RPMI8226 (cell line): ENCODE data around the gene STK38L.
"Not testable (repeated sequence)": the region's sequence is repeated elsewhere in the genome, so short reads cannot be mapped to it uniquely, and the experiment has no call there.

Experiments used
- DNase-seq: peaks from one replicate; pipeline ENCODE4 v3.0.0-alpha.2; 2015

Gene STK38L

DNA sequence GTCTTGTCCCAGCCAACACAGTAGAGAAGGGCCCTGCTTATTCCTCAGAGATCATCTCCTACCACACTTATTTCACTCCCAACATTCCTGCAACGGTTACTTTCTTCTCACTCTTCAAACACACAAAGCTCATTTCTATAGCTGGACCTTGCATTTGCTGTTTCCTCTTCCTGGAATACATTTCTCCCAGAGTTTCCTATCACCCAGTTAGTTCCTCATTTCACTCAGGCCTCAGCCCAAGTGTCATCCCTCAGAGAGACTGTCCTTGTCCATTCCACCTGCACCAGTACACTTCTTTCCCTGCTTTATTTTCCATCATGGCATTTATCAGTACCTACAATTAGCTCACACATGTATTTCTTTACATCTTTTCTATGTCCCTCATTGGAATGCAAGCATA lies 14.7 kb upstream of the STK38L start:
- DNase-seq = no peak

DNA sequence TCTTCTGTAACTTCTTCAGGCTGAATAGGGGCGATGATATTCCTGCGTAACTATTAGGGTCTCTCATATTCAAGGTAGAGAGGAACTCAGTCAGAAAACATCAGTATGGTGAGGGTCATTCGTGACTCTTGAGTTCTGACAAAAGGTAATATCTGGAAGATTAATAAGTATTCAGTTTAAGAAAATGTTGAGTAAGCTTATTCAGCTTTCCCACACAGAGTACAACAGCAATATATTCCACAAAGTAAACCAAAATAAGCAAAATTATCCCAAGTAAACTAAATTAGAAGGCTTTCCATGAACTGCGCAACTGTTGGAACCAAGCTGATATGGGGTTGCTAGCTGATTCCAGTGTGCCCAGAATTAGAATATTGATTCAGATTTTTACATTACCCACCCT lies 12.7 kb upstream of the STK38L start:
- DNase-seq = not testable (repeated sequence)

DNA sequence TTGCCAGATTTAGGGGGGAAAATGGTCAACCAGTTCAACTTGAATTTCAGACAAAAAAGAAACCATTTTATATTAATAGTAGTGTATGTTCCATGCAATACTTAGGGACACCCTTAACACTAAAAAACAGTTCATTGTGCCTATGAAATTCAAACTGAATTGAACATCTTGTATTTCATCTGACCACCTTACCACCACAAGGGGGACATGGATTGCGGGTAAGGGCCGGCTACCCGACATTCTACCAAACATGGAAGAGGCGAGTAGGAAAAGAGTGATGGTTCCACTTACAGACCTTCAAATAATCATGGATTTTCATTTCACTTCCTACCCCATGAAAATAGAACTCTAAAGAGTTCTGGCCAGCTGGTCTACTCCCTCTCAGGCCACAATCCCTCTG lies 10.3 kb upstream of the STK38L start:
- DNase-seq = no peak

DNA sequence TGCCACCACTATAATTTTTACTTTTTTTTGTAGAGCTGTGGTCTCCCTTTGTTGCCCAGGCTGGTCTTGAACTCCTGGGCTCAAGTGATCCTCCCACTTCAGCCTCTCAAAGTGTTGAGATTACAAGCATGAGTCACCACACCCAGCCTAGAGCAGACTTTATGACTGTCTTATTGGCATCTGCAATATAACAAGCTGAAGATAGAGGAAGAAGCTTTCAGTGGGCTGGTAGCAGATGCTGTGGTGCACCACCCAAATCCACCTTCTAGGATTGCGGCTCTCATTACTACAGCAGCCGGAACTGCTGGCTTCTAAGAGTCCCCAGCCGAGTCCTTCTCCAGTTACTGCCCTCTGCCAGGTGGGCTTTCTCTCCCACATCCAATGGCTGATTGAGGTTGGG lies 7.6 kb upstream of the STK38L start:
- DNase-seq = no peak

DNA sequence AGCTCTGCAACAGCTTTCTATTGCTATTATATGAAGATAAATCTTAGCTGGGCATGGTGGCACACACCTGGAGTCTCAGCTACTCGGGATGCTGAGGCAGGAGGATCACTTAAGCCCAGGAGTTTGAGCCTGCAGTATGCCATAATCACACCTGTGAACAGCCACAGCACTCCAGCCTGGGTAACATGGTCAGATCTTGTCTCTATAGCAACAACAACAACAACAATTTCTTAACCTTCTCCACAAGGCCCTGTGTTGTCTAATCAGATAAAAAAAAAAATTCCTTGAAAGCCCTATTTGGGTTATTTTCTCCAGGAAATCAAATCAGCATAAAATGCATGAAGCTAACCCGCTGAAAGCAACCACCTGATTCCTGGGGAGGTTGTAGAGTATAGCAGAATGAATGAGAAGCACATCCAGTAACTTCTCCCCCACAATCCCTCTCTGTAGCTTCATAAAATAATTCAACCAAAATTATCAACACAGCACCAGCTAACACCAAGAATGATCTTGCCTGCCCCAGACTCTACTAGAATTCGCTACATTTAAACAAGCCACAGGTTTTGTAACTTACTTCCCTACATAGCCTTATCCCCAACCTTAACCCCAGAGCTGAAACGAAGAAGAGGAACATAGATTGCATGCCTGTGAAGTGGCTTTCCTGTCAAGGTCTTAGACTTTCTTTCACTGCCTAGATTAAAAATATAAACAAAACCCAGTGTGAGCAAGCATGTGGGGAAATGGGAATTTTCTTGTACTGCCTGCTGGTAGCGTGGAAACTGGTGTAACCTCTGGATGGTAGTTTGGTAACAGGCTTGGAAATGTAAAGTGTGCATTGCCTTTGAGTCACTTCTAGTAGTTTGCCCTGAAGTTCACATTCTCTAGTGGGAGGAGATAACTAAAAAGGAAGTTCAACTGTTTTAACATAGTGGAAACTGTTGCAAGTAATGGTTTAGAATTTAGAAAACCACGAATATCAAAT lies 6.0 kb upstream of the STK38L start:
- no peak for DNase-seq

DNA sequence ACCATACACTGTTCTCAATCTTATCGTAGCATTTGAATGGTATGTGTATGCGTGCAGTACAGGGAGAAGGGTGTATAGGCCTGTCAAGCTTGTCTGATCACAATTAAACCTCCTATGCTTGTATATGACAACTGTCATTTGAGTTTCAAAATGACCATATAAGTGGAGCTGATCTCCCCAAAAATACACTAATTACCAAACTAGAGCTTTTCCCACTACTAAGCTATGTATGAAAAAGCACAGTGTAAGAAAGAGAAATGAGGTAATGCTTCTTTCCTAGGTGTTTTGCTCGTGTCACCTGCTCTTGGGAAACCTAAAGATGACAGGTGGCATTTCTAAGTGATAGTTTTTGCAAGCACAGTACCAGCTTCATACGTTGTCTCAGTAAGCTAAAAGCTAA lies 1.1 kb upstream of the STK38L start:
- no peak for DNase-seq

DNA sequence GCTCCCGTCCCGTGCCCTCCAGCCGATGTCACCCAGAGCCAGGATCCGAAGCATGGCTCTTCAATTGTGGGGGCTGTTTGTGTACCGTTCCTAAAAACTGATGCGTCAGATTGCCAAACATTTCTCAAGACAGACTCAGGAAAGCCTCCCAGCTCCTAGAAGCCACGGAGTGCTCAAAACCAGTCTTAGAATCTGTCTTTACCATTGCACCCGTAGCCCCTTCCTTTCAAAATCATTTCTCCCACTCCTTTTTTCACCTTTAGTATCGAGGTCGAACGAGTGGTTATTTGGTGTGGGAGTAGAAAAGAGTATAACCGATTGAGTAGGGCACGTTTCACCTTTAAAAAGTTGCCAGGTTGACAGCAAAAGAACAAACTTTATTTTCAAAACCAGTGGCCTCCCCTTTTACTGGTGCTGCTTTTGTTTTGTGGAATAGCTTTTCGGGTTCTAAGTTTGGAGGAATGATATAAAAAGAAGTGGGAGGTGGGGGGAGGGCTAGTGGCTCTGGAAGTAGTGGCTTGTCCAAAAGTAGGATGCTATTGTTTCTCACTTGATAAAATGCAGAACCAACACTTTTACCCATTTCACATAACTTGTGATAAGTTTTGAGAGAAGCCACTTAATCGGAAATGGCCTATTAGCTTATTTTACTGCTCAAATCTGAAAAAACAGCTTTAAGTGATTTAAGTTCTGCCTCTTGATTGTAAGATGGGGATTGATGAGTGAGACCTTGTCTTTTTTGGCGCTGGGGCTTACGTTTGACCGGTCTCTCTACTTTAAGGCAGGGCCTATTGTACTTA lies 803 bp downstream of the STK38L start:
- DNase-seq = no peak

DNA sequence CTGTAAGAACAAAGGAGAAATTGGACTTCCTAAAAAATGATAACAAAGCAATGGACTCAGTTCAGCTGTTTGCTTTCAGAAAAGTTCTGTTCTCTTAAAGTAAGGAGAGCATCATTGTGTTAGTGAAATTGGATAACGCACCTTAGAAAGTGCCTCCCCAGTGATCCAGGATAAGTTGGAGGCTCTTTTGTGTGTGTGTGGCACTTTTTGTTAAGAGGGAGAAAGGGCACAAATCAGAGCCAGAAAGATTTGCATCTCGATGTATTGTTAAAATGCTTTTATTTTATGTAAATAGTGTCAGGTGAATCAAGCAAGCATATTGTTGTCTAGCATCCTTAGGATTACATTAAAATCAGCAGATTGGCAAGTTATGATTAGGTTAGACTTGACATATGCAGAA lies 2.1 kb downstream of the STK38L start:
- DNase-seq = no peak

DNA sequence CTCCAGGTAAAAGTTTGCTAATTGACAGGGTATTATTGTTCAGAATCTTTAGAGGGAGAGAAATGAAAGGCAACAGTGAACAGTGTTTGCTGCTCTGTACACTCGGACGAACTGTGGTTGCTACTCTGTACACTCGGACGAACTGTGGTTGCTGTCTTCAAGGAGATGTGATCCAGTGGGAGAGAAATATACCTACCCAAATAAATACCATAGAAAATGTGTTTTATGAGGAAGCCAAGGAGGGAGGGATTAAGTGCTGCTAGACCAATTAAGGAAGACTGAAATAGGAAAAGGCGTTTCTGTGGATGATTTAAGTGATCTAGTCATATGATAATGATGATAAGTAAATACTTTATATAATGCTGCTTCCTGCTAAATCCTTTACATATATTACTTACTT lies 2.7 kb downstream of the STK38L start:
- no peak for DNase-seq

DNA sequence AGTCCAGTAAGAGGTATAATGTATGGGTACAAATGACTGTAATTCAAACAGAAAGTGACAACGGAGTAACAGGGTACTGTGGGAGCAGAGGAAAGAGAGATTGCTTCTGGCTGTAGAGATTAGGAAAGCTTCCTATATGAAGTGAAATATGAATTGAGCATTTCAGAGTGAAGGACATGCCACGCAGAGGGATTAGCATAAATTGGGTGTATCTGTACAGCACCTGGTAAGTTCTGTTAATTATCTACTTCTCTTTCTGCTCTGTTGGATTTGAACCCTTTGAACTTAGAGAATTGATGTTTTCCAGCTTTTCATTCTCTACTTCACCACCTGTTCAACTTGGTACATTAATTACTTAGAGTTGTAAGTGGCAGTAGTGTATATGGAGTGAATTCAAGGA lies 8.8 kb downstream of the STK38L start:
- DNase-seq = no peak

DNA sequence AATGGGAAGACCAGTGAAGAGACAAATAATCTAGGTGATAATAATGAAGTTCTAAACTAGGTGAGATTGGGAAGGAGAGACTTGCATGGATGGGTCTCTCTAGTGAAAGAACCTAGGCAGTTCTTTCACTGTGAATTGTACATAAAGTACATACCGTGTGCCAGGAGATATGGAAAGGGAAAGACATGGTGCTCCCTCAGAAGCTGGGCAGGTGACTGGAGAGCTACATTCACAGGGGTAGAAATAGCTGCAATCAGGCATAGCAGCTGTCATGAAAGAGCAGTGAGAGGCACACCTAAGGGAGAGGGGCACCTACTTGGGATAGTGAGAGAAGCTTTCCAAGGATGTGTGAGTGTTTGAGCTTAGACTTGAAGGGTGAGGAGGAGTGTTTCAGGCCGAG lies 9.3 kb downstream of the STK38L start:
- DNase-seq = no peak

DNA sequence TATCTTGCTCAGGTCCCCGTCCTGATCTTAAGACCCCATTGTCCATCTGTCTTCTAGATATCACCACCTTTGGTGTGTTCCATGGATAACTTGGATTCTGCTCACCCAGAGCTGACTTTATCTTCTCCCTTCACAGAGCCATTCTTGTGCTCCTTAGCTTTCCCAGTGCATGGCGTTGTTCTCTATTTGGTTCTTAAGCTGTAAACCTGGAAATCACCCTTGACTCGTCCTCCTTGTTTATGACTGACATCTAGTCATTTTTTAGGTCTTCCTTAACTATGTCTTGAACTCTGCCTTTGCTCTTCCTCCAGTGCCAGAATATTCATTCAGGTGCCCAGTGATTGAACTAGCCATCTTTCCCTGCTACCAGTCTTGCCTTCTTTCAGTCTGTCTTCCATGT lies 11.7 kb downstream of the STK38L start:
- no peak for DNase-seq

DNA sequence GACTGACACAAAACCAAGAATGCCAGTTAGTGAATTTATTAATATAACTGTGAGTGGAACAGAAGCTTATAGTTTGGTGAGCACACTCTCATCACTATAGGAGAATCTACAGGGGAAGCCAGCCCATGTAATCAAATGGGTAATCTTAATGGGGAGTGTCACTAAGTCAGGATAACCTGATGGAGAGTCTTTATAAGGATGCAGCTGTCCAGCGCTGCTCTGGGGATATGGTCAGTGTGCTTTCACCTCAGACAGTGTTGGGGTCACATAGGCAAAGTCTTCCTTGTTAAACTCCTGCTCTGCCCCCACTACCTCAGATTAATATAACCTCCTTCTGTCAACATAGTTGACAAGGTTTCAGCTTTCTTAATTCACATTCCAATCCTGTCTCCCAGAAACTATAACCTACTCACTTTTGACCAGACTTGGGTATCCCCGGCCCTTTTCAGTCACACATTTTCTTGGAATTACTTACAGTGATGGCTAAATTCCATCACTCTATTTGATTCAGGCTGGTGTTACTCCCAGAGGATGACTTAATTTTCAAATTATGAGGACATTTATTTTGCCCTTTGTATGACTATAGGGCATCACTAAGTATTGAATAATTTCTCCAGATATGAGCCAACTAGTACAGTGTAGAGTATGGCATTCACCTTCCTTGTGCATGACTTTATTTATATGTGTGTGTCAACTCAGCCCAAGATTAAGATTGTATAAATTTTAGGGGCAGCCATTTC lies 13.2 kb downstream of the STK38L start:
- no peak for DNase-seq

DNA sequence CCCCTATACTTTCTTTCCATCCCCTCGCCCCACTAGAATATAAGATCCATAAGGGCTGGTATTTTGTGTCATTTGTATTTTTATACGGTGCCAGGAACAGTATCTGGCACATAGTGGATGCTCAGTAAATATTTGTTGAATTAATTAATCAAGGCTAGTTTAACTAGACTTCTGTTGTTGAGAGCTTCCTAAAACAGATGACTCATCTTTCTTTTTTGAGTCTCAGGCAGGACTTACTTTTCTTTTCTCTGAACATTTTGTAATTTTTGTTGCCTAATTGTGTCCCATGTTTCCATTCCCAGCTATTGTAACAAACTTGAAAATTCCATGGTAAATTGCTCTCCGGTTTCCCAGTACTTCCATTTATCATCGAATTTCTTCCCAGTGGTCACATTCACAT lies 16.7 kb downstream of the STK38L start:
- no peak for DNase-seq

DNA sequence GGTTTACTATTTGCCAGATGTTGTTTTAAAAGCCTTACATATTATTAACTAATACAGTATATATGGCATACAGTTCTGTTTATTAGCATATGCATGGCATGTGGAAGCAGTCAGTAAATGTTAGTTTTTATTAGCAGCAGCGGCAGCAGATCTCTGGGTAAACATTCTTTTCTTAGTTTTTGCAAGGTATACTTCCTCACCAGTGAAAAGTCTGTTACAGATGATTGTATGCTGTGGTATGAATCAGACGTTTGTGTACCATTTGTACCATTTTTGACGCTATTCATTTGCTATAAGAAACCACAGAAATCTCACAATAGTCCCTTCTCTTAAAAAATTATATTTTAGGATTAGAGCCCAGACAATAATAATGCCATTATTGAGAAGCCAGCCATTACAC lies 17.8 kb downstream of the STK38L start:
- no peak for DNase-seq

DNA sequence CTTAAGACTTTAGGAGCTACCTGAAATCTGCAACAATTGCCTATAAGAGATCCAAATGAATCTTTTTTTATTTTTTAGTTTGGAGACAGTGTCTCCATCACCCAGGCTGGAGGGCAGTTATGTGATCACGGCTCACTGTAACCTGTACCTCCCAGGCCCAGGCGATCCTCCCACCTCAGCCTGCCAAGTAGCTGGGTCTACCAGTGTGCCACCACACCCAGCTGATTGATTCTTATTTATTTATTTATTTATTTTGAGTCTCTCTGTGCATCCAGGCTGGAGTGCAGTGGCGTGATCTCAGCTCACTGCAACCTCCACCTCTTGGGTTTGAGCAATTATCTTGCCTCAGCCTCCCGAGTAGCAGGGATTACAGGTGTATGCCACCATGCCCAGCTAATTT lies 26.1 kb downstream of the STK38L start:
- DNase-seq = no peak

DNA sequence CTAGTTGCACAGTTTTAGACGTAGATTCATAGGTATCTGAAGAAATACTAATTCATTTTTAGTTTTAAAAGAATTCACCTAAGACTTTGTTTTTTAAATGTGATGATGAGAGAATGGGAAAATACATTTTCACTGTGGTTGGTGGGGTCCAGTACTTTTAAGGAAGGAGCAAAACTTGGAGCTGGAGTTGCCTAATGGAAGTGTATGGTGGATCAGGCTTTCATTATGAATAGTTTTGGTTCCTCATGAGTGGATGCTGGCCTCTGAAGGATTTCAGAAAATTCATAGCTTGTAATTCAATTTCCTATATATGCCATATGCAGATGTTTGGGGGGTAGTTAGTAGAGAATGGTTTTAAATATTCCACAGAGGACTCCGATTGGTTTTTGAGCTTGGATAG lies 27.1 kb downstream of the STK38L start:
- DNase-seq = no peak

DNA sequence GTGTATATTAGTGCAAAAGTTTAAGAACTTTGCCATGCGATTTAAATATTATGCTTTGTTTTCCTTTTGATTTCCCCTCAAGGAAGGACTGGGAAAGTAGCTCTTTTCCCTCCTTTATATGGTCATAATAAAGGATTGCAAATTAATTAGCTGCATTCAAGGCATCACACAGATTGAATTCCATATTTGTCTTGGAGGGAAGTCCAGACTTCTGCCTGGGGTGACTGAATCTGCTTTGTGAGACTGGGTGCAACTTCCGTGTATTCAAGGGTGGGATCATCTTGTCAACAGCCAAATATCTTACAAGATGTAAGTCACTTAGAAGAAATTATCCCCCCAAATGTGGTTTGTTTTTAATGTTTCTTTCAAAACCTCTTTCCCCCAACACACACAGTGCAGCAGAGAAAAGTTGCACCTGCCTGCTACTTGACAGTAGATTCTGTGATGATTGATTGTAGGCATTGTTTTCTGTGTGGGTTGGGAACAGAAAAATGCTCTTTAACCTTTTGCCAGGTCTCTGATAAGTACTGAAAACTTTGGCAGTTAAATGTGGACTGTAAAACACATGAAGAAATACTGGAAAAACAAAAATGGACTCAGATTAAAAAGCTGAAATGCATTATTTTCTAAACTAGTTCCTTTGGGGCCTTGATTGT lies 28.4 kb downstream of the STK38L start:
- DNase-seq = no peak

DNA sequence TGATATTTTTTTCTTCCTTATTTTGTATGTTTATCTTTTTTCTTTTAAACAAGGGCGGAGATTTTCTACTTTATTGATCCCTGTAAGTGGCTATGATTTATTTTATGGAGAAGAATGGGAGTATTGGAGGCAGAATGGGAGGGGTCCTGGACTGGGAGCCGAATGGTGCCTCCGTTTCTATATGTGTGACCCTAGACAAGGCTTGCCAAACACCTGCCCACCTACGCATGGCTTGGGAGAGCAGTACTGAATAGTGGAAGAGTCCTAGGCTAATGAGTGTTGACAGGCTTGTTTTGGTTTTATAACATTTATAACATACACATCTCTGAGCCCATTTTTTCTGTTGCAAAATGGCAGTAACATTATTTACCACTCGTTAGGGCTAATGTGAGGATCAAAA lies 29.0 kb downstream of the STK38L start:
- DNase-seq = no peak

DNA sequence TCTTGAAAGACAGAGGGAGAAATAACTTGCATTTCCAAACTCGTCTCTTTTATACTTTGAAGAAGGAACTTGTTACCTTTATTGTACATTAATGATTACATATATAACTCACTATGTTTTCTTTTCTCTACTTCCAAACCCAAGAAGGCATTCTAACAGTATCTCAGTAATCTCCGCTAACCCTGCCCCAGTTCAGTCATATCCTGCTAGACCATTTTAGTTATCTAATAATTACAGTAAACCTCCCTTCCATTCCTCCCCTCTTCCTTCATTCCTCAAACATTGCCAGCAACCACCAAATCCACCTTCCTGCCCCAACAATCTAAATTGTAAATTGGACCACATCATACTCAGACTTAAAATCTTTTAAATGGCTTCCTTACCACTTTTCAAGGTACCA lies 30.6 kb downstream of the STK38L start:
- DNase-seq = no peak

DNA sequence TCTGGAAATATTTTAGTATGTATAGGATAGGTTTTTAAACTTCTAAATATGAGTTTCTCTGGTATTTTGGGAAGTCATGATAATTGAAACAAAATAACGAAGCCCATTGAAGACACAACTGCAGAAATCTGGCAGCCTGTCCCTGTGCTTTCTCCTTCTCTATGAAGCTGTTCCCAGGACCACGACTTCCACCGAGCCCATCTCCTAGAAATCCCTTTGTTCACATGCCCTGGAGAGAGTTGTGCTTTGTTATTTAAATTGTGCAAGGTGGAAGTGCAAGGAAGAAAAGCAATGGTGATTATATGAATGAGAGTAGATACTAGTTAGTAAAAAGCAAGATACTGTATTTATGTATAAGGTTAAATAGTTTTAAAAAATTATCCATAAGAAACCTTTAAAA lies 32.2 kb downstream of the STK38L start:
- DNase-seq = no peak

DNA sequence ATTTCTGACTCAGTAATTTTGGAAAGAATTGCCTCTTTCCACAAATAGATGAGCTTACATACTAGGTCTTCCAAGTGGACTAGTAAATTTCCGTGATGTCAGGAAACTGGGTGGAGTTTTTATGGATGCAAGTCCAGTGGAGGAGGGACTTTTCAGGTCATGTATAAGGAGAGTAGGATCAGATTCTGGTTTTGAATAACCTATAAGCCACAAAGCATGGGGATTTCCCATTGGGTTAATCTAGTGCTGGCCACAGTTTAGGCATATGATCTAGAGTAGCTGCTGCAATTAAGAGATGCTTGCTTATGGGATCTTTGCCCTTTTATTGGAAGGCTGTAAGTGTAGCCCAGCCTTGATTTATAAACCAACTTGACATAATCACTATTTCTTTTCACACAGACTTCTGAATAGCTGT lies 33.8 kb downstream of the STK38L start:
- no peak for DNase-seq

DNA sequence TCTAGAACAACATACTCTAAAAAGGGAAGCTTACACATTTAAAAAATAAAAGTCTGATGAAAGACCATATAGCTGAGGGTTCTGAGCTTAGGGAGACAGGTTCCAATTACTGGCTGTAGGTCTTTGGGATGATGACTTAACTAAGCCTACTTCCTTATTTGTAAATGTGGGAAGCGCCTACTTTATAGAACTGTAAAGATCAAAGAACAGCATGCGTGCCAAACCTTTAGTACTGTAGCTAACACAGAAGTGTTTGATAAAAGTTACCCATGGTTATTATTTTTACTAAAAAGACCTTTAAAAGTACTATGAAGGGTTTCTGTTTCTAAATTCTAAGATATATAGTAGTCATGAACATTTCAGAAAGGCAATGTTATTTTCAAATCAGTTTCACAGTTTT lies 35.7 kb downstream of the STK38L start:
- no peak for DNase-seq
